NCI-H524 treated with DMSO at 0.1 percent for 48 hours (cell line): ENCODE measurements around the gene ZNF672.
"Not testable (repeated sequence)": the region's sequence is repeated elsewhere in the genome, so short reads cannot be mapped to it uniquely, and the experiment has no call there.

Experiments used
- DNase-seq: peaks from one replicate; lab custom pipeline; 2025; lab: John Stamatoyannopoulos, UW

ZNF672 gene

DNA sequence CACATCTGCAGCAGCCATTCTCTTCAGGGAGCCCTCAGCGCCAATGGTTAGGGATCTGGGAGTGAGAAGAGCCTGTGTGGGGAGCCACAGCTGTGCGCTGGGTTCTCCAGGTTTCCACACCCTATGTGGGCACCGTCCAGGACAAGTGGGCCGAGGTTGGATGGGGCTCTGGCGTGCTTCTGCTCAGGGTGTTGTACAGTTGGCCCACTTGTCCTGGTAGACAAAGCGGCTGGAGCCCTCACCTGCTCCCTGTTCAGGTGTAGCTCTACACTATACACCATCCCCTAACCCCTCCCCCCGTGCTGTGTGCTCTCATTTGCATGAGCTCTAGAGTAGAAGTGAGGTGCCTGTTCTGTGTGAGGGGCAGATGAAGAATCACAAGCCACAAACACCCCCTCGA, 24.5 kb upstream of the ZNF672 start:
- no peak for DNase-seq

DNA sequence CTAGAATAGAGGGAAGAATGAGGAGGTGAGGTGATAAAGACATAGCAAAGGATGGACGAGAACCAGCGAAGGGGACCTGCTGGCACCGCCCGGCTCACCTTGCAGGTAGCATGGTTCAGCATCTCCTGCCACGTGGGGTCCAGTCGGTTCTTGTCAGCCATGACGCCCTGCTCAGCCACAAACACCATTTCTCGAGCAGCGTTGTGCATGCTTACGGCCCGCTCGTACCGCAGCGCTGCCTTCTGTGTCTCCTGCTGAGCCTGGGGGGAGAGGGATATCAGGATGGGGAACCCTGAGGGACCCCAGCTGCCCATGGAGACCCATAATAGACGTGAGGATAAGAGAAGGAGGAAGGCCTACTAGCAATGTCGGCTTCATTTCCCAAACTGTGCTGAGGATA, 23.7 kb upstream of the ZNF672 start:
- DNase-seq = no peak

GRCh38 chr1:248815407-248816034, 22.5 kb upstream of the ZNF672 start:
- no peak for DNase-seq

- DNase-seq = no peak
These were observed 21.8 kb upstream of the ZNF672 start for GRCh38 chr1:248816042-248816851.

DNA sequence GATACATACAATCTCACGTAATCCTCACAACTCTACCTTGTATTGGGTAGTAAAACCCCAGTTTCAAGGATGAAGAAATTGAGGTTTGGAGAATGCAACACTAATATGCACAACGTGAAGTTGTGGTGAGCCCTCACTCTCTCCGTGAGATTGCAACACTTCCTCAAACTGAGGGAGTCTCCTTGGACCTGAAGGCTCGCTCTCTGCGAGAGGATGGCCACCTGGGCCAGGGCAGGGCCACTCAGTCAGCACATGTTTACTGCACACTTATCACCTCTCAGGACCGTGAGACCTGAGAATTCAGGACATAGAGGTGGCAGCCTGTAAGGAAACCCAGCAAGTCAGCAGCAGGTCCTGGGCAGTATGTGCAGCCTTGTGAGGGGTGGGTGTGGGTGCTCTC, 21.0 kb upstream of the ZNF672 start:
- DNase-seq = no peak

GRCh38 chr1:248818505-248819374, 19.3 kb upstream of the ZNF672 start:
- no peak for DNase-seq

DNA sequence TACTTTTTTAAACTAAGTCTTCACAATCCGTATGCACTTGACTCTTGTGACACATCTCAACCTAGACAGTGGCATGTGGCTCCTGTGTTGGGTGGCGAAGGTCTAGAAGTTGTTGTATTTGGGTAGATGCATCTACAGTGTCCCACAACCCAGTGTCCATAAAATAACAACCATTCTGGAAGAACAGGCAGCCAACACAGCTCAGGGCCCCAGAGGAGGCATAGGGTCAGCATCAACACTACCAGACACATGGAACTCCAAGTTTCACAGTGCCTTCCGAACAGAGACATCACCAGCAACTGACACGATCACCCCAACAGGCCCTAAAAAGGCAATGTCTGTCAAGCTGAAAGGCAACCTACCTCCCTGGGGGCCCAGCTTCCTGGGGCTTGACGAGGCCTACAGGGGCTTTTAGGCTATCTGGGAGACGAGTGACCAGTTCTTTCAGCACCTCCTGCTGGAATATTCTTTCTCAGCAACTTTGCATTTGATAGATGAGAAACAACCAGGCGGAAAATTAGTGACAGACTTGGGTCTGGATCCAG, 17.9 kb upstream of the ZNF672 start:
- no peak for DNase-seq

DNA sequence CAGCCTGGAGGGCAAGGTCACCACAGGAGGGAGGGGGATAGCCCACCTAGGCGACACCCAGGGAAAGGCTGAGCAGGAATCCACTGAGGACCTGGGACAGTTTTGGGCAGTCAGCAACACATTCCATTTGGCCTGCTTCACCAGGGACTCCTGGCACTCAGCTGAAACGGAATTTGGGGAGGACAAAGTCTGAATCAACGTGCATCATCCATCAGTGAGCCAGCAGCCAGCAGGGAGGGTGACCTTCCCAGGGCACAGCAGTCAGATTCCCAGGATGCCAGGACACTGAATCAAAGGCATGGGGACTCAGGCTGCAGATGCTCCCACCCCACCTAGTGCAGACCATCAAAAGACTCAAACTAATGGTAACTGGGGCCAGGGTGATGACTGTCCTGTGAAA, 16.9 kb upstream of the ZNF672 start:
- DNase-seq = no peak

GRCh38 chr1:248821641-248822040, 16.4 kb upstream of the ZNF672 start:
- DNase-seq = no peak

DNA sequence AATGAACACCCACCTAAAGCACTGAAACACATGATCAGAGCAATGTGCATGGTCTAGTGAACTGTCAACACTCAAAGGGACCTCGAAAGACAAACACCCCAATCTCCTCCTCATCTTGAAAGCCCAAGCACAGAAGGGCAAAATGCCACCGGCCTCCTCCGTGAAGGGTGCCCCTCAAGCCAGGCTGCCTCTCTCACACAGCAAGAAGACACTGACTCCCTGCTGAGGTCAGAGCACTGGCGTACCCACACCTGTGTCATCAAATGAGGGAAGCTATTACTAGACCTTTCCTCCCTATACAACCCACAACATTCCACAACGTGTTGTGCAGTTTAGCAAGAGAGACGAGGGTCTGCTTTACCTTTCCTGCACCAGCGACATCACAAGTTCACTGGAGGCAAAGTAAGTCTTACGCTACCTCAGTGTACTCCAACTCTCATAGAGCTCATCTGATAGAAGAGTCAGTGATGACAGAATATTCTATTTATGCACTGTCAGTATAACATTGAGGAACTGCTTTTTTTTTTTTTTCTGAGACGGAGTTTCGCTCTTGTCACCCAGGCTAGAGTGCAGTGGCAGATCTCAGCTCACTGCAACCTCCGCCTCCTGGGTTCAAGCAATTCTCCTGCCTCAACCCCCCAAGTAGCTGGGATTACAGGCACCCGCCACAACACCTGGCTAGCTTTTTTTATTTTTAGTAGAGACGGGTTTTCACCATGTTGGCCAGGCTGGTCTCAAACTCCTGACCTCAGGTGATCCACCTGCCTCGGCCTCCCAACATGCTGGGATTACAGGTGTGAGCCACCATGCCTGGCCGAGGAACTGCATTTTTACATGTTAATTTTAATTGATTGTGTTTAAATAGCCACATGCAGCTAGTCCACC, 15.6 kb upstream of the ZNF672 start:
- DNase-seq = no peak

DNA sequence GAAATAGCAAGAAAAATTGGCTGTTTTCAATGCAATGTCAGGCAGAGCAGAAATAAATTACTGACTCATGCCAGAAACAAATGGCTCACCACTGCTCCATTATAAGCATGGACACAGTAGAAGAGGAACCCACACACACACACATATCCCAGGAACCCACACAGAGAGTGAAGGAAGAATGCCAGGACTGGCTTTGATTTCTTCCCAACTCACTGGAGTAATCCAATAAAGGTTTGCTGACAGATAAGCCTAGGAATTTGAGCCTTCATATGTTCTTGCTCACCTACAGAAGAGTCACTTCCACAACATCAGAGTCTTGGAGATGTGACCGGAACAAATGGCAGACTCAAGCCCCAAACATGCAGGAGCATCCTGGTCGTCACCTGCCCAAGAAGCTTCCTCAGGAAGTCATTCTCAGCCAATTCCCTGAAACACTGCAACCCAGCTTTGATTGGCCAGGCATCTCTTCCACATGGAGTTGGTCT, 14.5 kb upstream of the ZNF672 start:
- DNase-seq = no peak

GRCh38 chr1:248824301-248824700, 13.7 kb upstream of the ZNF672 start:
- no peak for DNase-seq

GRCh38 chr1:248824701-248825100, 13.3 kb upstream of the ZNF672 start:
- no peak for DNase-seq

- DNase-seq = no peak
These were observed 12.9 kb upstream of the ZNF672 start for GRCh38 chr1:248825136-248825535.

- no peak for DNase-seq
These were observed 12.5 kb upstream of the ZNF672 start for GRCh38 chr1:248825573-248825908.

DNA sequence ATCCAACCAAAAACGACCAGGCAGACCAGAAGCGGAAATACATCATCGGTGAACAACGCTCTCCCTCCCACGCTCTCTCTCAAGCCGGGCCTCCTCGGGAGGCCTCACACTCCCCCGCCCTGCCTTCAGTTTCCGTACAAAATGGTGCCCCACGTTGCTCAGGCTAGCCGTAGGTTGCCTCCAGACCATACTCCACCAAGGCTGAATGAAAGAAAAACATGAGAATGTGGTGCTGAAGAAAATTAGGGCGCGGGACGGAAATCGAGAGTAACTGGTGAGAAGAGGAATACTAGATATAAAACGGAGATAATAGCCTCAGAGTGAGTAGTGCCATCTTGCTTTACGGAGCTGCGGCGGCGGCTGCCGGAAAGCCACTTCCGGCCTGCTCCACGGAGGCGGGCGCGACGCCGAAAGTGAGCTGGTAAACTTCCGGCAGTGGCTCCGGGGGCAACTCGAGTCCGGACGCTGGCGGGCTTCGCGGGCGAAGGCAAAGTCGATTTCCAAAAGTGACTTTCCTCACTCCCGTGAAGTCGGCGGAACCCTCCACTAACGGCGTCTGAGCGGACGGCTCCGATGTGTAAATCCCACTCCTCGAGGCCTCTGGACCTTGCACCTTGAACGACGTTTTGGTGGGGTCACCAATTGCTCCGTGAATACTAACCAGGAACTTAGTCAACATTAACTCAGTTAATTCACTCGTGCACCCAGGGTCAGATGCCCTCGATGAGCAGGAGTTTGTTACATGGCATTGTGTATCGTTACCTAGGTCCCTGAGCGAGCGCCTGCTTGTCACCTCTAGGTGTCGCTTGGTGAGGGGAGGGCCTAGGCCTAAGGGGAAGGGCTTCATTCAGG, 11.9 kb upstream of the ZNF672 start, which contains the start of gene SH3BP5L:
Gene SH3BP5L (minus strand): TSS at position 7 of the 852 bp plus-strand sequence. CDS start 980 bp downstream, outside the sequence.
- DNase-seq = peak; percentile 83

DNA sequence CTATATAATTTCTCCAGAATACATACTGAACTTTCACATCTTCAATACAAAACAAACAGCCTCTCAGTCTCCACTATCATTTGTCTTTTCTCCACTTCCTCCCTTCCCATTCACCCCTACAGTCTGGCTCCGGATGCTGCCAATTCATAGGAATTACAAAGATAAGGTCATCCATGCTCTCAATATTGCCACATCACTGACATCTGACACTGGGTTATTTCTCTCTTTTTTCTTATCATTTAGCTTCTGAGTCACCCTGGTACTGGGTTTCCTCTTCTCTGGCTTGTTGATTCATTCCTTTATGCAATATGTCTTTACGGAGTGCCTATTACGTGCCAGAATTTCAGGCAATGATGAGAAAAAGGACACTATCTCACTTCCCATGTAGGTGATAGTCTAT, 9.2 kb upstream of the ZNF672 start:
- no peak for DNase-seq

DNA sequence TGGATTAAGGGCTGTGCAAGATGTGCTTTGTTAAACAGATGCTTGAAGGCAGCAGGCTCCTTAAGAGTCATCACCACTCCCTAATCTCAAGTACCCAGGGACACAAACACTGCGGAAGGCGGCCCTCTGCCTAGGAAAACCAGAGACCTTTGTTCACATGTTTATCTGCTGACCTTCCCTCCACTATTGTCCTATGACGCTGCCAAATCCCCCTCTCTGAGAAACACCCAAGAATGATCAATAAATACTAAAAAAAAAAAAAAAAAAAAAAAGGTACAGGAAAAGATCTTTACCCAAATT, 7.4 kb upstream of the ZNF672 start:
- not testable (repeated sequence) for DNase-seq

DNA sequence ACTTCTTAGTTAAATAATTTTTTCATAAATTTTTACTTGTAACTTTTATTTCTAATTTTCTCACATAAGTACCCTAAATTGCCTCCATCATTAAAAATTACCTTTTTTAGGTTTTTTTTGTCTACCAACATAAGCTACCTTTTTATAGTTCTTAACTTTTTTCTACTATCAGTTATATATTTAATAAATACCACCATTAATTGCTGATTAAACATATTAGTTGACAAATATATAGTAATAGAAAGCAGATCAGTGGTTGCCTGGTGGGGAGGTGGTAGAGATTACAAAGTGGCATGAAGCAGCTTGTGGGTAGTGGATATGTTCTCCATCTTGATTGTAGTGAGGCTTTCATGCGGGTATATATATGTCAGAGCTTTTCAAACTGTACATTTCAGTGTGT, 6.2 kb upstream of the ZNF672 start:
- DNase-seq = no peak

DNA sequence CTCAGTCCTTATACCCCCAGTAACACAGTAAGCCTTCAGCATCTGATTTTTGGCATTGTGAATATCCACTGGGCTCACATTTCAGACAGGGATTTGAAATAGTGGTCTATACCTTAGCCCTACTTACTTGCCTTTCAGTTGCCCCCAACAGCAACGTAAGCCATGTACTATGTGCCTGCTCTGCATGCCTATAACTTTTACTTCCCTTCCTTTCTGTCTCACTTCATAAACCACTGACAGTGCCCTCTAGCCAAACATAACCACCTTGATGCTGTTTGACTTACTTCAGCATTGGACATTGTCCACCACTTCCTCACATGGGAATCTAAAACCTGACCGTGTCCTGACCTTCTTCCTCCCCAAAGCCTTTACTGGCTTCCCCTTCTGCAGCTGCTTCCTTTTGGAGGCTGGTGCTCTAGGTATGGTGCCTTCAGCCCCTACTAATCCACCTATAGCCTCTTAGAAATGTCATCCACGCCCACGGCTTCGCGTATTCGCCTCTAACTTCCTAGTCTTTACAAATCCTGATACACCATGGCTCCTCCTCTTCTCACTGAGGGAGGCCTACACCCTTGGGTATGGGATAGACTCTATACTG, 3.6 kb upstream of the ZNF672 start:
- DNase-seq = no peak
